HepG2 (cell line): ENCODE measurements around the gene GNG13. TPM values are rescaled to one million over a fixed set of nuclear protein-coding genes. Genes with fewer than 3 reads are reported as not detected.

Source experiments
- BCL6 ChIP-seq: IDR thresholded peaks from 2 replicates; pipeline ENCODE4 v1.6.1; 2016; ENCODE audit warnings: missing genetic modification reagents, missing compliant biosample characterization
- GABPA ChIP-seq, 2 experiments: IDR thresholded peaks; 2 replicates each; pipeline ENCODE4 v1.6.1; 2011 to 2016; ENCODE audit warnings: low read depth in 2 of 2, low read length in 1 of 2, missing biosample characterization in 1 of 2, missing genetic modification characterization in 1 of 2
- JDP2 ChIP-seq: sonication (generic); formaldehyde crosslinking; IDR thresholded peaks from 2 replicates; pipeline ENCODE4 v1.8.1; 2022; ENCODE audit warnings: missing genetic modification reagents, borderline replicate concordance
- JUNB ChIP-seq: sonication (generic); formaldehyde crosslinking; IDR thresholded peaks from 2 replicates; pipeline ENCODE4 v1.8.0; 2022; ENCODE audit warnings: missing genetic modification reagents, mild to moderate bottlenecking, borderline replicate concordance
- ONECUT2 ChIP-seq: sonication (generic); formaldehyde crosslinking; IDR thresholded peaks from 2 replicates; pipeline ENCODE4 v1.4.0; 2020; ENCODE audit warnings: missing genetic modification reagents
- PAF1 ChIP-seq: IDR thresholded peaks from 2 replicates; pipeline ENCODE4 v1.6.1; 2016; ENCODE audit warnings: missing genetic modification reagents, missing compliant biosample characterization
- ZC3H13 ChIP-seq: sonication (generic); formaldehyde crosslinking; IDR thresholded peaks from 2 replicates; pipeline ENCODE4 v1.8.1; 2023; ENCODE audit warnings: mild to moderate bottlenecking, missing genetic modification reagents, moderate library complexity
- ZEB1 ChIP-seq: IDR thresholded peaks from 2 replicates; pipeline ENCODE4 v1.6.1; 2012; ENCODE audit warnings: mild to moderate bottlenecking, low read depth, inconsistent platforms; ENCODE audit not compliant: insufficient replicate concordance
- ZFYVE20 ChIP-seq: sonication (generic); formaldehyde crosslinking; IDR thresholded peaks from 2 replicates; pipeline ENCODE4 v1.8.0; 2023; ENCODE audit warnings: low read depth, mild to moderate bottlenecking, moderate library complexity, missing genetic modification reagents, borderline replicate concordance
- ZKSCAN5 ChIP-seq: sonication (generic); formaldehyde crosslinking; IDR thresholded peaks from 2 replicates; pipeline ENCODE4 v1.5.1; 2020; ENCODE audit warnings: mild to moderate bottlenecking, missing genetic modification reagents
- ZKSCAN8 ChIP-seq: IDR thresholded peaks from 2 replicates; pipeline ENCODE4 v1.6.1; 2016; ENCODE audit warnings: borderline replicate concordance, missing genetic modification reagents, missing compliant biosample characterization
- ZNF510 ChIP-seq: sonication (generic); formaldehyde crosslinking; IDR thresholded peaks from 2 replicates; pipeline ENCODE4 v1.4.0; 2020; ENCODE audit warnings: low read depth, mild to moderate bottlenecking, missing genetic modification reagents
- ZNF841 ChIP-seq: sonication (generic); formaldehyde crosslinking; IDR thresholded peaks from 2 replicates; pipeline ENCODE4 v1.8.1; 2023; ENCODE audit warnings: missing genetic modification reagents, borderline replicate concordance
- ZZZ3 ChIP-seq: sonication (generic); formaldehyde crosslinking; IDR thresholded peaks from 2 replicates; pipeline ENCODE4 v1.4.0; 2020; ENCODE audit warnings: missing genetic modification reagents, mild to moderate bottlenecking, borderline replicate concordance
- polyA plus RNA-seq, 8 experiments: library from polyadenylated mRNA; depleted of rRNA in 3 of 8; stranded (reverse) in 7 of 8; unstranded in 1 of 8; fragments of >200 nt; fragmentation: Illumina TruSeq in 4 of 8; extraction: Trizol in 4 of 8; gene quantifications; 2 replicates each; pipeline versions ENCODE4 v1.2.1 to v1.2.3, GENCODE V29; 2011 to 2016; ENCODE audit warnings: low read depth in 4 of 8, missing spikeins in 1 of 8, mixed read lengths in 1 of 8; ENCODE audit not compliant: insufficient read depth in 1 of 8
- total RNA-seq, 5 experiments: library from RNA; depleted of rRNA; stranded (reverse); fragments of >200 nt; fragmentation: Illumina TruSeq; extraction: Trizol; gene quantifications; 2 replicates each; pipeline ENCODE4 v1.2.3, GENCODE V29; 2016; ENCODE audit warnings: low read depth in 1 of 5
- TF ChIP-seq, protein P1 (sequence below): sonication (generic); formaldehyde crosslinking; IDR thresholded peaks from 2 replicates; pipeline ENCODE4 v1.4.0; 2020; ENCODE audit warnings: missing genetic modification reagents, borderline replicate concordance
- TF ChIP-seq, protein P2 (sequence below): sonication (generic); formaldehyde crosslinking; IDR thresholded peaks from 2 replicates; pipeline ENCODE4 v1.5.0; 2020; ENCODE audit warnings: missing genetic modification reagents
- TF ChIP-seq, protein P3 (sequence below), 2 experiments: sonication (generic) in 1 of 2; formaldehyde crosslinking in 1 of 2; IDR thresholded peaks; 2 replicates each; pipeline versions ENCODE4 v1.4.0 to v1.6.1; 2016 to 2020; ENCODE audit warnings: borderline replicate concordance in 1 of 2, low read depth in 1 of 2, mild to moderate bottlenecking in 1 of 2, missing genetic modification reagents in 1 of 2

Gene GNG13
- total and polyA plus RNA-seq, 2 of the 13 experiments (the other 11 are each of a cell fraction or from before 2014, with no cell fraction given), result not detected

DNA sequence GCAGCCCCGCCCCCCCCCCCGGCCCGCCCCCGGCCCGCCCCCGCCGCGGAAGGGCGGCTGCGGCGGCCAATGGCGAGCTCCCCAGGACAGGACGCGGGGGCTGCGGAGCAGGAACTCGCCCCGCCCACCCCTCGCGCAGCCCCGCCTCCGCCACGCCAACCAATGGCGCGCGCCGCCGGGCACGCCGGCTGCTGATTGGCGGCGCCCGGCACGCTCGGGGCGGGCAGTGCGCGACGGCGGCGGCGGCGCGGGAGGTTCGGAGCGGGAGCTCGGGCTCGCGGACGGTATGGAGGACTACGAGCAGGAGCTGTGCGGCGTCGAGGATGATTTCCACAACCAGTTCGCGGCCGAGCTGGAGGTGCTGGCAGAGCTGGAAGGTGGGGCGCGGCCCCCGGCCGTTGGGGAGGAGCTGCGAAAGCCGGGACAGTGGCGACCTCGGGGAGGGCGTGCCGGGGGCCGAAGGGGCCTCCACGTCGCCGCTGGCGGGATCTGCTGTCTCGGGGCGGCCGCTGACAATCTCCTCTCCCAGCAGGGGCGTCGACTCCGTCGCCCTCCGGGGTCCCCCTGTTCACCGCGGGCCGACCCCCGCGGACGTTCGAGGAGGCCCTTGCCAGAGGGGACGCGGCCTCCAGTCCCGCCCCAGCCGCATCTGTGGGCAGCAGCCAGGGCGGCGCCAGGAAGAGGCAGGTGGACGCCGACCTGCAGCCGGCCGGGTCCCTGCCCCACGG, 12.0 kb downstream of the GNG13 start, which contains the start of gene CHTF18 (continued):
- TF ChIP-seq ZFYVE20 (CRISPR knock-in tag) (no peak), GABPA (IDR thresholded peaks at IDR 0.05; ENCODE audit: low read depth, low read length) (peak; percentile 57), GABPA (CRISPR knock-in tag; IDR thresholded peaks at IDR 0.05; ENCODE audit: low read depth) (no peak), ZKSCAN8 (CRISPR knock-in tag) (no peak), JDP2 (no peak), ONECUT2 (CRISPR knock-in tag) (no peak), ZKSCAN5 (CRISPR knock-in tag) (no peak), BCL6 (CRISPR knock-in tag) (no peak), ZEB1 (no peak), PAF1 (CRISPR knock-in tag) (no peak), ZC3H13 (CRISPR knock-in tag) (0 out of 2 replicates have a peak, but pooled peaks have one; percentile 8), JUNB (no peak), ZZZ3 (CRISPR knock-in tag) (no peak; the same call in 1 of the 2 replicates), ZNF841 (CRISPR knock-in tag) (no peak), ZNF510 (no peak)
- TF ChIP-seq, protein P1, sequence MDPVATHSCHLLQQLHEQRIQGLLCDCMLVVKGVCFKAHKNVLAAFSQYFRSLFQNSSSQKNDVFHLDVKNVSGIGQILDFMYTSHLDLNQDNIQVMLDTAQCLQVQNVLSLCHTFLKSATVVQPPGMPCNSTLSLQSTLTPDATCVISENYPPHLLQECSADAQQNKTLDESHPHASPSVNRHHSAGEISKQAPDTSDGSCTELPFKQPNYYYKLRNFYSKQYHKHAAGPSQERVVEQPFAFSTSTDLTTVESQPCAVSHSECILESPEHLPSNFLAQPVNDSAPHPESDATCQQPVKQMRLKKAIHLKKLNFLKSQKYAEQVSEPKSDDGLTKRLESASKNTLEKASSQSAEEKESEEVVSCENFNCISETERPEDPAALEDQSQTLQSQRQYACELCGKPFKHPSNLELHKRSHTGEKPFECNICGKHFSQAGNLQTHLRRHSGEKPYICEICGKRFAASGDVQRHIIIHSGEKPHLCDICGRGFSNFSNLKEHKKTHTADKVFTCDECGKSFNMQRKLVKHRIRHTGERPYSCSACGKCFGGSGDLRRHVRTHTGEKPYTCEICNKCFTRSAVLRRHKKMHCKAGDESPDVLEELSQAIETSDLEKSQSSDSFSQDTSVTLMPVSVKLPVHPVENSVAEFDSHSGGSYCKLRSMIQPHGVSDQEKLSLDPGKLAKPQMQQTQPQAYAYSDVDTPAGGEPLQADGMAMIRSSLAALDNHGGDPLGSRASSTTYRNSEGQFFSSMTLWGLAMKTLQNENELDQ (CRISPR knock-in tag), result no peak
- TF ChIP-seq, protein P2, sequence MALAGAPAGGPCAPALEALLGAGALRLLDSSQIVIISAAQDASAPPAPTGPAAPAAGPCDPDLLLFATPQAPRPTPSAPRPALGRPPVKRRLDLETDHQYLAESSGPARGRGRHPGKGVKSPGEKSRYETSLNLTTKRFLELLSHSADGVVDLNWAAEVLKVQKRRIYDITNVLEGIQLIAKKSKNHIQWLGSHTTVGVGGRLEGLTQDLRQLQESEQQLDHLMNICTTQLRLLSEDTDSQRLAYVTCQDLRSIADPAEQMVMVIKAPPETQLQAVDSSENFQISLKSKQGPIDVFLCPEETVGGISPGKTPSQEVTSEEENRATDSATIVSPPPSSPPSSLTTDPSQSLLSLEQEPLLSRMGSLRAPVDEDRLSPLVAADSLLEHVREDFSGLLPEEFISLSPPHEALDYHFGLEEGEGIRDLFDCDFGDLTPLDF (CRISPR knock-in tag), result no peak
- TF ChIP-seq, protein P3, sequence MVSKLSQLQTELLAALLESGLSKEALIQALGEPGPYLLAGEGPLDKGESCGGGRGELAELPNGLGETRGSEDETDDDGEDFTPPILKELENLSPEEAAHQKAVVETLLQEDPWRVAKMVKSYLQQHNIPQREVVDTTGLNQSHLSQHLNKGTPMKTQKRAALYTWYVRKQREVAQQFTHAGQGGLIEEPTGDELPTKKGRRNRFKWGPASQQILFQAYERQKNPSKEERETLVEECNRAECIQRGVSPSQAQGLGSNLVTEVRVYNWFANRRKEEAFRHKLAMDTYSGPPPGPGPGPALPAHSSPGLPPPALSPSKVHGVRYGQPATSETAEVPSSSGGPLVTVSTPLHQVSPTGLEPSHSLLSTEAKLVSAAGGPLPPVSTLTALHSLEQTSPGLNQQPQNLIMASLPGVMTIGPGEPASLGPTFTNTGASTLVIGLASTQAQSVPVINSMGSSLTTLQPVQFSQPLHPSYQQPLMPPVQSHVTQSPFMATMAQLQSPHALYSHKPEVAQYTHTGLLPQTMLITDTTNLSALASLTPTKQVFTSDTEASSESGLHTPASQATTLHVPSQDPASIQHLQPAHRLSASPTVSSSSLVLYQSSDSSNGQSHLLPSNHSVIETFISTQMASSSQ (IDR thresholded peaks at IDR 0.05; ENCODE audit: low read depth), result no peak
- TF ChIP-seq, protein P3 (CRISPR knock-in tag; IDR thresholded peaks at IDR 0.05; ENCODE audit: borderline replicate concordance), result no peak
